ENCODE results near the gene LRIG3.
"Not testable (repeated sequence)": the region's sequence is repeated elsewhere in the genome, so short reads cannot be mapped to it uniquely, and the experiment has no call there.

The LRIG3 gene

GRCh38 chr12:58905422-58905821 lies 14.9 kb downstream of the LRIG3 start:
- DNase-seq, result no peak

GRCh38 chr12:58902726-58903125 lies 17.6 kb downstream of the LRIG3 start:
- DNase-seq, result not testable (repeated sequence)

GRCh38 chr12:58901664-58902063 lies 18.6 kb downstream of the LRIG3 start:
- no peak for DNase-seq

GRCh38 chr12:58897969-58898368 lies 22.3 kb downstream of the LRIG3 start:
- no peak for DNase-seq

GRCh38 chr12:58896278-58896677 lies 24.0 kb downstream of the LRIG3 start:
- no peak for DNase-seq

- no peak for DNase-seq
Observed at GRCh38 chr12:58895053-58895452, 25.3 kb downstream of the LRIG3 start.

DNA sequence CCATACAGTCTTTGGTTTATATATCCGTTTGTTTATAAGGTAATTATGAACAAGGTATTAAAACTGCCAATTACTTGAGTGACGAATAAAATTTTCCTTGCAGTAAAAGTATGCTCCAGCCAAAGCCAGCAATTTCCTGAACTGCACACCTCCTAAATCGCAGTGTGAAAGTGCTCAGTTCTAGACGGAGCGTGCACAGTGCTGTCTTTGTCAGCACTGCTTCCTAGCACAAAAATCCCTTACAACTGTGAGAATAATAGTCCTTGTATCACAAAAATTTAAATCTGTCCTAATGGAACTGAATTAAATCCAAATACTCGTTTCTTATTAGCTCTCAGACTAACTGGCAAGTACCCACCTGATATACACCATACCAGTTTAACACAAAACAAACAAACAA lies 26.3 kb downstream of the LRIG3 start:
- DNase-seq, result no peak

- no peak for DNase-seq
Observed at GRCh38 chr12:58893495-58893894, 26.8 kb downstream of the LRIG3 start.

- no peak for DNase-seq
Observed at GRCh38 chr12:58889557-58889956, 30.7 kb downstream of the LRIG3 start.

GRCh38 chr12:58888131-58888783 lies 32.0 kb downstream of the LRIG3 start:
- DNase-seq, result no peak

- DNase-seq, result no peak
Observed at GRCh38 chr12:58887068-58887467, 33.2 kb downstream of the LRIG3 start.

GRCh38 chr12:58886474-58886873 lies 33.8 kb downstream of the LRIG3 start:
- no peak for DNase-seq

- no peak for DNase-seq
Observed at GRCh38 chr12:58884916-58885315, 35.4 kb downstream of the LRIG3 start.

- DNase-seq, result no peak
Observed at GRCh38 chr12:58883576-58884334, 36.5 kb downstream of the LRIG3 start.

DNA sequence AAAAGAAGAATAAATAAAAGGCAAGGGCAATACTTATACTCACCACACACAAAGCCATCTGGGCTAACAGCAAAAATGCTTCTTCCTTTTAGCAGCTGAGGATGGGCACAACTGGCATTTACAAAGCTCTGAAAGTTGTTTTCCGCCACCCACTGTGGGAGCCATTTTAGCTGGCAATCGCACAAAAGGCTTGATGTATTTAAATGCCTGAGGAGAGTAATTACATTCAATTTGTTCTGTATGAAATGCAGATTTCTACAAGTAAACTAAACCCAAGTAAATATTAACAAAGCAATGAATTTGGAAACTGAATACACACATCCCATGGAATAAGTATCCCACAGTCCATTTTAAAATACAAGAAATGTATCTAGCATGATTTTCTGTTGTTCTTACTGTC lies 37.5 kb downstream of the LRIG3 start:
- no peak for DNase-seq

DNA sequence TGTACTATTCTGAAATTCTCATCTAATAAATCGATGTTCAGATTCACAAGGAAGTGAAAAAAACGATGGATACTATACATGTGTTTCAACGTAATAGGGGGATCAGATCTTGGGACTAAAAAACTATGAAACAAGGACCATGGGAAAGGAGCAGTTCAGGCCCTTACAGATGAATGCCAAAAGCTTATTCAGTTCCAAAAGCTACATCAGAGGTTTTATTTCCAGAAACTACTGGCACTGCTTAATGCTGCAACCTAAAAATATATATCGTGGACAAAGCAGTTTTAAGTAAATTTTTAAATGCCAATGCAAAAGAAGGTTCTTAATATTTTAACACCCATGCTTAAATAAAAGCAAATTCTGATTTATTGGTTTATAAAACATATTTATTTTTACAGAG lies 38.5 kb downstream of the LRIG3 start:
- DNase-seq, result no peak

DNA sequence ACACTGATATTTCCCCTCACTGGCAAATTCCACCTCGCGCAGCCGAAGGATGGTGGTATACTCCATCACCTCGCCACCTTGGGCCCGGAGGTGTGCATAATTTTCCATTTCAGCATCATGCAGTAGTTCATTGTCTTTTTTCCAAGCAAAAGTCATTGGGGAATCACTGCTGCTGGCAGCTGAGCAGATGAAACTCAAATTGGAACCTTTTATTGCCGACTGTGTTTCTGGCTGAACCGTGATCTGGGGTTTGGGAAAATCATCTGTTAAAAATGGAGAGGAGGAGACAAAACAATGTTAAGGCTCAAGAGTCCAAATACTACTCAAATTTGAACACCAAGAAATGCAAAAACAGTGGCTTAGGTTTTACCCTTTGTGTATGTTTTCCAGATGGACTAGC lies 39.7 kb downstream of the LRIG3 start:
- no peak for DNase-seq

- DNase-seq, result no peak
Observed at GRCh38 chr12:58877243-58877743, 43.0 kb downstream of the LRIG3 start.

GRCh38 chr12:58873496-58873895 lies 46.8 kb downstream of the LRIG3 start:
- DNase-seq, result no peak

- no peak for DNase-seq
Observed at GRCh38 chr12:58871556-58871955, 48.7 kb downstream of the LRIG3 start.

- no peak for DNase-seq
Observed at GRCh38 chr12:58870595-58870994, 49.7 kb downstream of the LRIG3 start.

DNA sequence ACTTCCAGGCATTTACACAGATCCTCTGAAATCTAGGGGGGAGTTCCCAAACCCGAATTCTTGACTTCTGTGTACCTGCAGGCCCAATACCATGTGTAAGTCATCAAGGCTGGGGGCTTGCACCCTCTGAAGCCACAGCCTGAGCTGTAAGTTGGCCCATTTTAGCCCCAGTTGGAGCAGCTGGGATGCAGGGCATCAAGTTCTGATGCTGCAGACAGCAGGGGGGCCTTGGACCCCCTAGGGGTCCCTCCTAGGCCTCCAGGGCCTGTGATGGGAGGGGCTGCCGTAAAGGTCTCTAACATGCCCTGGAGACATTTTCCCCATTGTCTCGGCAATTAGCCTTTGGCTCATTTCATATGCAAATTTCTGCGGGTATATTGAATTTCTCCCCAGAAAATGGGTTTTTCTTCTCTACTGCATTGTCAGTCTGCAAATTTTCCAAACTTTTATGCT lies 59.5 kb downstream of the LRIG3 start:
- no peak for DNase-seq

DNA sequence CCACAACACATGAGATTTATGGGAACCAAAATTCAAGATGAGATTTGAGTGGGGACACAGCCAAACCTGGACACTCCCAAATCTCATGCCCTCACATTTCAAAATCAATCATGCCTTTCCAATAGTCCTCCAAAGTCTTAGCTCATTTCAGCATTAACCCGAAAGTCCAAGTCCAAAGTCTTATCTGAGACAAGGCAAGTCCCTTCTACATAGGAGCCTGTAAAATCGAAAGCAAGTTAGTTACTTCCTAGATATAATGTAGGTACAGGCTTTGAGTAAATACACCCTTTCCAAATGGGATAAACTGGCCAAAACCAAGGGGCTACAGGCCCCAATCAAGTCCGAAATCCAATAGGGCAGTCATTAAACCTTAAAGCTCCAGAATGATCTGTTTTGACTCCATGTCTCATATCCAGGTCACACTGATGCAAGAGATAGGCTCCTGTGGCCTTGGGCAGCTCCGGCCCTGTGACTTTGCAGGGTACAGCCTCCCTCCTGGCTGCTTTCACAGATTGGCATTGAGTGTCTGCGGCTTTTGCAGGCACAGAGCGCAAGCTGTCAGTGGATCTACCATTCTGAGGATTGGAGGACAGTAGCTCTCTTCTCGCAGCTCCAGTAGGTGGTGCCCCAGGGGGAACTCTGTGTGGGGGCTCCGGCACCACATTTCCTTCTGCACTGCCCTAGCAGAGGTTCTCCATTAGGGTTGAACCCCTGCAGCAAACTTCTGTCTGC lies 60.1 kb downstream of the LRIG3 start:
- no peak for DNase-seq

DNA sequence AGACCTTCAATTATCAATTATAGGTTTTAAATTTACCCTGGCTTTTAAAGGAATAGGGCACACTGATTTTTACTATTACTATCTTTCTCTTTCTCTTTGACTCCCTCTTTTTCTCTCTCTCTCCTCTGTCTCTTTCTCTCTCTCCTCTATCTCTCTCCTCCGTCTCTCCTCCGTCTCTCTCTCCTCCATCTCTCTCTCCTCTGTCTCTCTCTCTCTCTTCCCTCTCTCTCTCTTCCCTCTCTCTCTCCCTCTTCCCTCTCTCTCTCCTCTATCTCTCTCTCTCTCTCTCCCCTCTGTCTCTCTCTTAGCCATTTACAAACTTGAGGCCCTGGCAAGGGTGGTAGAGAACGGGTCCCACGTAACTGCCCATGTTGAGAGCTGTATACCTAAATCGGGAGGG lies 62.3 kb downstream of the LRIG3 start:
- DNase-seq, result no peak
